NCI-H748 (cell line): Measurements from ENCODE around the gene SLC16A2.
"Not testable (repeated sequence)": the region's sequence is repeated elsewhere in the genome, so short reads cannot be mapped to it uniquely, and the experiment has no call there.

Experiments
- DNase-seq: peaks from one replicate; lab custom pipeline; 2025; ENCODE audit not compliant: unreplicated experiment; lab: John Stamatoyannopoulos, UW

SLC16A2 gene

GRCh38 chrX:74505437-74505836 is 84.1 kb downstream of the SLC16A2 start:
- DNase-seq: peak; percentile 1

- DNase-seq: no peak
These were observed 85.2 kb downstream of the SLC16A2 start for GRCh38 chrX:74506317-74507115.

- no peak for DNase-seq
These were observed 85.9 kb downstream of the SLC16A2 start for GRCh38 chrX:74507191-74507590.

GRCh38 chrX:74509989-74510388 is 88.7 kb downstream of the SLC16A2 start:
- DNase-seq: no peak

GRCh38 chrX:74510401-74510800 is 89.1 kb downstream of the SLC16A2 start:
- DNase-seq: no peak

- no peak for DNase-seq
These were observed 90.4 kb downstream of the SLC16A2 start for GRCh38 chrX:74511704-74512103.

GRCh38 chrX:74514384-74514783 is 93.1 kb downstream of the SLC16A2 start:
- peak; percentile 0 for DNase-seq

GRCh38 chrX:74515356-74515755 is 94.1 kb downstream of the SLC16A2 start:
- DNase-seq: no peak

- not testable (repeated sequence) for DNase-seq
These were observed 94.7 kb downstream of the SLC16A2 start for GRCh38 chrX:74516013-74516412.

- DNase-seq: no peak
These were observed 98.6 kb downstream of the SLC16A2 start for GRCh38 chrX:74519870-74520269.

- no peak for DNase-seq
These were observed 99.0 kb downstream of the SLC16A2 start for GRCh38 chrX:74520291-74520690.

GRCh38 chrX:74520896-74521295 is 99.6 kb downstream of the SLC16A2 start:
- DNase-seq: no peak

- DNase-seq: no peak
These were observed 100.9 kb downstream of the SLC16A2 start for GRCh38 chrX:74521961-74522751.

GRCh38 chrX:74523224-74523623 is 101.9 kb downstream of the SLC16A2 start:
- no peak for DNase-seq

- no peak for DNase-seq
These were observed 102.8 kb downstream of the SLC16A2 start for GRCh38 chrX:74523870-74524735.

GRCh38 chrX:74525116-74525515 is 103.8 kb downstream of the SLC16A2 start:
- no peak for DNase-seq

- no peak for DNase-seq
These were observed 105.5 kb downstream of the SLC16A2 start for GRCh38 chrX:74526764-74527163.

GRCh38 chrX:74527350-74527749 is 106.1 kb downstream of the SLC16A2 start:
- no peak for DNase-seq

GRCh38 chrX:74529311-74529710 is 108.0 kb downstream of the SLC16A2 start:
- no peak for DNase-seq

- no peak for DNase-seq
These were observed 109.8 kb downstream of the SLC16A2 start for GRCh38 chrX:74531081-74531480.

GRCh38 chrX:74534569-74535038 is 113.3 kb downstream of the SLC16A2 start:
- no peak for DNase-seq
